HepG2 (cell line): ENCODE results near the gene HSPA1B. TPM values are rescaled to one million over a fixed set of nuclear protein-coding genes. Genes with fewer than 3 reads are reported as not detected.
A peak's percentile ranks its signal among the peaks of the same experiment; 100 is the strongest.

Source experiments
- ATAC-seq: fragments of 200-7000 bp; cut with Tn5 transposase; 3 replicates; pipeline ENCODE4 v1.9.1; 2020; ENCODE audit warnings: mild to moderate bottlenecking, moderate library complexity
- BruUV-seq: library from RNA; stranded (reverse); fragments of 400-500 nt; replicated peaks from 2 replicates; lab custom pipeline; 2021; lab: Mats Ljungman, UMichigan
- CTCF ChIA-PET: fragments of 300-600 bp; formaldehyde crosslinking; extraction: SDS; loops from one replicate; lab custom pipeline; 2021; ENCODE audit warnings: low total read pairs, inconsistent platforms, low intra/inter-chr PET ratio; lab: Yijun Ruan, JAX
- POLR2A ChIA-PET: fragments of 350-600 bp; sonication (Branson Sonifier 250); formaldehyde crosslinking; loops from one replicate; lab custom pipeline; 2020; ENCODE audit warnings: antibody characterized with exemption, inconsistent platforms; lab: Yijun Ruan, JAX
- DNase-seq: peaks from one replicate; pipeline ENCODE4 v3.0.0-alpha.2; 2015; ENCODE audit warnings: low spot score
- FAIRE-seq: peaks from 3 replicates; lab custom pipeline; 2011; peaks lifted over from hg19 to GRCh38; lab: Jason Lieb, UNC
- H2AFZ ChIP-seq: one replicate; pipeline ENCODE4 v1.6.1; 2011; ENCODE audit warnings: low read length, inconsistent platforms
- H3K27ac ChIP-seq: fragments of 300-600 bp; 3 replicates; pipeline ENCODE4 v1.8.0; 2011; ENCODE audit warnings: mixed run types, mild to moderate bottlenecking, mixed read lengths, low read length, inconsistent platforms; ENCODE audit not compliant: insufficient read depth; ENCODE audit errors: extremely low read length
- H3K27me3 ChIP-seq, 2 experiments: fragments of 200-600 bp in 1 of 2; 2 replicates in 1 of 2; 3 replicates in 1 of 2; pipeline versions ENCODE4 v1.6.0 to v1.8.0; 2011; ENCODE audit warnings: low read length in 2 of 2, mild to moderate bottlenecking in 2 of 2, moderate library complexity in 2 of 2, inconsistent platforms in 1 of 2; ENCODE audit not compliant: insufficient read depth in 2 of 2, control insufficient read depth in 1 of 2
- H3K36me3 ChIP-seq, 2 experiments: fragments of 200-600 bp in 1 of 2; replicated peaks in 1 of 2; 2 replicates in 1 of 2; 3 replicates in 1 of 2; pipeline versions ENCODE4 v1.5.1 to v1.8.0; 2011; ENCODE audit warnings: low read length in 2 of 2, inconsistent platforms in 1 of 2; ENCODE audit not compliant: insufficient read depth in 2 of 2, control insufficient read depth in 1 of 2
- H3K4me1 ChIP-seq: 2 replicates; pipeline ENCODE4 v1.5.1; 2012; ENCODE audit warnings: low read length, inconsistent platforms; ENCODE audit not compliant: insufficient read depth
- H3K4me2 ChIP-seq: 2 replicates; pipeline ENCODE4 v1.6.0; 2011; ENCODE audit warnings: low read depth, low read length, inconsistent platforms
- H3K4me3 ChIP-seq, 3 experiments: fragments of 200-600 bp in 1 of 3; sonication (generic), shearing (Covaris generic) in 1 of 3; replicated peaks in 1 of 3; 2 replicates each; pipeline ENCODE4 v1.5.1; 2011 to 2016; ENCODE audit warnings: low read length in 3 of 3, inconsistent platforms in 2 of 3, low read depth in 2 of 3, mild to moderate bottlenecking in 2 of 3, control low read depth in 1 of 3, mixed read lengths in 1 of 3; ENCODE audit not compliant: insufficient read depth in 1 of 3
- H3K79me2 ChIP-seq: one replicate; pipeline ENCODE4 v1.6.1; 2011; ENCODE audit warnings: low read length, inconsistent platforms; ENCODE audit not compliant: insufficient read depth
- H3K9ac ChIP-seq: 2 replicates; pipeline ENCODE4 v1.6.0; 2011; ENCODE audit warnings: mild to moderate bottlenecking, low read depth, low read length, inconsistent platforms; ENCODE audit not compliant: insufficient read depth
- H3K9me3 ChIP-seq: 2 replicates; pipeline ENCODE4 v1.5.1; 2012; ENCODE audit warnings: mild to moderate bottlenecking, low read length
- H4K20me1 ChIP-seq: 2 replicates; pipeline ENCODE4 v1.6.0; 2011; ENCODE audit warnings: inconsistent platforms, mild to moderate bottlenecking, low read length, moderate library complexity; ENCODE audit not compliant: insufficient read depth
- HNRNPK ChIP-seq: fragments of 200-400 bp; formaldehyde crosslinking; IDR thresholded peaks from 2 replicates; pipeline ENCODE4 v1.6.1; 2018; ENCODE audit warnings: low read length, low read depth, moderate library complexity, mild to moderate bottlenecking; ENCODE audit not compliant: poor library complexity, severe bottlenecking
- KLF15 ChIP-seq: sonication (generic); formaldehyde crosslinking; IDR thresholded peaks from 2 replicates; pipeline ENCODE4 v1.8.1; 2023; ENCODE audit warnings: borderline replicate concordance, mild to moderate bottlenecking, inconsistent platforms, missing genetic modification reagents, mixed read lengths
- RFXAP ChIP-seq: sonication (generic); formaldehyde crosslinking; IDR thresholded peaks from 2 replicates; pipeline ENCODE4 v1.4.0; 2020; ENCODE audit warnings: missing genetic modification reagents, borderline replicate concordance
- SRY ChIP-seq: sonication (generic); formaldehyde crosslinking; IDR thresholded peaks from 2 replicates; pipeline ENCODE4 v1.8.0; 2022; ENCODE audit warnings: mild to moderate bottlenecking, missing genetic modification reagents
- ZBTB7A ChIP-seq: sonication (generic); formaldehyde crosslinking; IDR thresholded peaks from 2 replicates; pipeline ENCODE4 v1.8.0; 2022; ENCODE audit warnings: mild to moderate bottlenecking, missing genetic modification reagents
- ZFP82 ChIP-seq: sonication (generic); formaldehyde crosslinking; IDR thresholded peaks from 2 replicates; pipeline ENCODE4 v1.5.1; 2020; ENCODE audit warnings: mild to moderate bottlenecking, missing genetic modification reagents, borderline replicate concordance
- ZFP90 ChIP-seq: sonication (generic); formaldehyde crosslinking; IDR thresholded peaks from 2 replicates; pipeline ENCODE4 v1.8.0; 2022; ENCODE audit warnings: missing genetic modification reagents, mild to moderate bottlenecking, inconsistent platforms, borderline replicate concordance
- ZKSCAN5 ChIP-seq: sonication (generic); formaldehyde crosslinking; IDR thresholded peaks from 2 replicates; pipeline ENCODE4 v1.5.1; 2020; ENCODE audit warnings: mild to moderate bottlenecking, missing genetic modification reagents
- ZMYM3 ChIP-seq: sonication (generic); formaldehyde crosslinking; IDR thresholded peaks from 2 replicates; pipeline ENCODE4 v1.5.1; 2020; ENCODE audit warnings: mild to moderate bottlenecking, missing genetic modification reagents
- ZNF275 ChIP-seq: sonication (generic); formaldehyde crosslinking; IDR thresholded peaks from 2 replicates; pipeline ENCODE4 v1.8.0; 2022; ENCODE audit warnings: missing genetic modification reagents, mild to moderate bottlenecking, inconsistent platforms, borderline replicate concordance
- ZNF281 ChIP-seq: sonication (generic); formaldehyde crosslinking; IDR thresholded peaks from 2 replicates; pipeline ENCODE4 v1.4.0; 2020; ENCODE audit warnings: missing genetic modification reagents, borderline replicate concordance
- ZNF343 ChIP-seq: sonication (generic); formaldehyde crosslinking; IDR thresholded peaks from 2 replicates; pipeline ENCODE4 v1.4.0; 2020; ENCODE audit warnings: mild to moderate bottlenecking, missing genetic modification reagents
- ZNF619 ChIP-seq: sonication (generic); formaldehyde crosslinking; IDR thresholded peaks from 2 replicates; pipeline ENCODE4 v1.4.0; 2020; ENCODE audit warnings: mild to moderate bottlenecking, missing genetic modification reagents
- ZNF724P ChIP-seq: sonication (generic); formaldehyde crosslinking; IDR thresholded peaks from 2 replicates; pipeline ENCODE4 v1.8.0; 2022; ENCODE audit warnings: missing genetic modification reagents, borderline replicate concordance
- ZNF883 ChIP-seq: sonication (generic); formaldehyde crosslinking; IDR thresholded peaks from 2 replicates; pipeline ENCODE4 v1.5.1; 2020; ENCODE audit warnings: mild to moderate bottlenecking, missing genetic modification reagents; ENCODE audit errors: not compliant biosample characterization
- ZSCAN21 ChIP-seq: sonication (generic); formaldehyde crosslinking; IDR thresholded peaks from 2 replicates; pipeline ENCODE4 v1.8.0; 2022; ENCODE audit warnings: mild to moderate bottlenecking, missing genetic modification reagents, moderate library complexity, borderline replicate concordance
- WGBS: methylation state at CpG from one replicate; pipeline ENCODE4 v1.1.6; 2017; ENCODE audit warnings: low lambda C conversion rate; 5-methylcytosine and 5-hydroxymethylcytosine counted together
- in situ Hi-C: cut with HindIII; loops from 2 replicates; pipeline ENCODE4 v1.10.0; 2017; ENCODE audit warnings: low pct_unique_long_range_greater_than_20kb; ENCODE audit not compliant: extremely low pct_ligation_motif_present
- intact Hi-C: fragments of 100-400 bp; cut with micrococcal nuclease; formaldehyde crosslinking; loops from one replicate; pipeline ENCODE4 v1.10.0; 2022; ENCODE audit not compliant: unreplicated experiment
- polyA plus RNA-seq, 8 experiments: library from polyadenylated mRNA; depleted of rRNA in 3 of 8; stranded (reverse) in 7 of 8; unstranded in 1 of 8; fragments of >200 nt; fragmentation: Illumina TruSeq in 4 of 8; extraction: Trizol in 4 of 8; gene quantifications; 2 replicates each; pipeline versions ENCODE4 v1.2.1 to v1.2.3, GENCODE V29; 2011 to 2016; ENCODE audit warnings: low read depth in 4 of 8, missing spikeins in 1 of 8, mixed read lengths in 1 of 8; ENCODE audit not compliant: insufficient read depth in 1 of 8
- total RNA-seq, 5 experiments: library from RNA; depleted of rRNA; stranded (reverse); fragments of >200 nt; fragmentation: Illumina TruSeq; extraction: Trizol; gene quantifications; 2 replicates each; pipeline ENCODE4 v1.2.3, GENCODE V29; 2016; ENCODE audit warnings: low read depth in 1 of 5
- TF ChIP-seq, protein P1 (sequence below): sonication (generic); formaldehyde crosslinking; IDR thresholded peaks from 2 replicates; pipeline ENCODE4 v1.5.1; 2020; ENCODE audit warnings: mild to moderate bottlenecking, missing genetic modification reagents, borderline replicate concordance
- TF ChIP-seq, protein P2 (sequence below): IDR thresholded peaks from 2 replicates; pipeline ENCODE4 v1.6.1; 2016; ENCODE audit warnings: mild to moderate bottlenecking, missing biosample characterization, missing genetic modification reagents

HSPA1B gene
- total and polyA plus RNA-seq, 2 of the 13 experiments (the other 11 are each of a cell fraction or from before 2014, with no cell fraction given), result 26.0 to 186 TPM

GRCh38 chr6:31778193-31778592, 49.3 kb upstream of the HSPA1B start:
- ChIA-PET CTCF (no interaction called here), POLR2A (interaction anchor here (1.0 to 8.2 kb wide), 25 partner anchors 8 to 167 kb away, joined by 3 to 66 read pairs (median 7); partner anchors contain the start of genes ABHD16A, BAG6, C6orf47 and CFB)
- H3K4me2 ChIP-seq, result peak overlapping the region; percentile 88
- H3K4me3 ChIP-seq, result 0 out of 6 replicates have a peak overlapping the region, but pooled peaks of 1 of the 3 experiments have one; percentile 8
- no peaks in the 10 kb centered on the region for H4K20me1 ChIP-seq
- FAIRE-seq (peak; percentile 68), DNase-seq (peak; percentile 57), ATAC-seq (peak; percentile 15)
- no peaks in the 10 kb centered on the region for H3K79me2 ChIP-seq
- in situ Hi-C loops (no loop called here), intact Hi-C loops (loop anchor here (10.0 kb wide), 1 partner anchor 147 kb away; the partner anchor contains the start of gene C2)
- BruUV-seq, result TSS peak; percentile 39
- H2AFZ ChIP-seq, result no peak overlapping the region
- H3K9me3 ChIP-seq, result no peaks in the 10 kb centered on the region
- H3K4me1 ChIP-seq, result peaks cover 50% of the 10 kb centered on the region
- H3K36me3 ChIP-seq, result peaks cover 28 to 36% of the 10 kb centered on the region in 2 experiments
- H3K27me3 ChIP-seq, result no peaks in the 10 kb centered on the region
- peak overlapping the region; percentile 70 for H3K27ac ChIP-seq
- WGBS, result 69% methylated on average over 5 of the region's 5 CpGs
- H3K9ac ChIP-seq, result peak overlapping the region; percentile 14; the same call in 1 of the 2 replicates
- TF ChIP-seq ZNF275 (CRISPR knock-in tag) (no peak), RFXAP (CRISPR knock-in tag) (0 out of 2 replicates have a peak, but pooled peaks have one; percentile 45), ZMYM3 (CRISPR knock-in tag) (no peak), ZNF343 (CRISPR knock-in tag) (no peak), ZNF619 (no peak), ZBTB7A (CRISPR knock-in tag) (0 out of 2 replicates have a peak, but pooled peaks have one; percentile 35), ZFP82 (CRISPR knock-in tag) (no peak), ZNF281 (CRISPR knock-in tag) (peak; percentile 23; the same call in 1 of the 2 replicates), ZNF883 (CRISPR knock-in tag) (no peak), ZKSCAN5 (no peak), SRY (no peak), ZNF724P (CRISPR knock-in tag) (no peak), ZFP90 (CRISPR knock-in tag) (0 out of 2 replicates have a peak, but pooled peaks have one; percentile 29), HNRNPK (no peak), ZSCAN21 (CRISPR knock-in tag) (no peak), KLF15 (no peak)
- TF ChIP-seq, protein P1, sequence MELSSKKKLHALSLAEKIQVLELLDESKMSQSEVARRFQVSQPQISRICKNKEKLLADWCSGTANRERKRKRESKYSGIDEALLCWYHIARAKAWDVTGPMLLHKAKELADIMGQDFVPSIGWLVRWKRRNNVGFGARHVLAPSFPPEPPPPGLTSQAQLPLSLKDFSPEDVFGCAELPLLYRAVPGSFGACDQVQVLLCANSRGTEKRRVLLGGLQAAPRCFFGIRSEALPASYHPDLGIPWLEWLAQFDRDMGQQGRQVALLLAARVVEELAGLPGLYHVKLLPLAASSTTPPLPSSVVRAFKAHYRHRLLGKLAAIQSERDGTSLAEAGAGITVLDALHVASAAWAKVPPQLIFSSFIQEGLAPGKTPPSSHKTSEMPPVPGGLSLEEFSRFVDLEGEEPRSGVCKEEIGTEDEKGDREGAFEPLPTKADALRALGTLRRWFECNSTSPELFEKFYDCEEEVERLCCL (CRISPR knock-in tag), result no peak
- TF ChIP-seq, protein P2, sequence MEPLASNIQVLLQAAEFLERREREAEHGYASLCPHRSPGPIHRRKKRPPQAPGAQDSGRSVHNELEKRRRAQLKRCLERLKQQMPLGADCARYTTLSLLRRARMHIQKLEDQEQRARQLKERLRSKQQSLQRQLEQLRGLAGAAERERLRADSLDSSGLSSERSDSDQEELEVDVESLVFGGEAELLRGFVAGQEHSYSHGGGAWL (CRISPR knock-in tag), result no peak
